Activated CD4-positive, alpha-beta T cell treated with anti-CD3 and anti-CD28 coated beads, Interleukin-2, amount 50 U/mL, for 16 hours (primary cell): ENCODE data around the gene SH3PXD2A.
A peak's percentile ranks its signal among the peaks of the same experiment; 100 is the strongest.
"Not testable (repeated sequence)": the region's sequence is repeated elsewhere in the genome, so short reads cannot be mapped to it uniquely, and the experiment has no call there.

Experiments used
- DNase-seq: peaks from one replicate; pipeline ENCODE4 v3.0.0-alpha.2; 2020

The SH3PXD2A gene

GRCh38 chr10:103616705-103617601 lies 238.4 kb downstream of the SH3PXD2A start:
- DNase-seq, result no peak

DNA sequence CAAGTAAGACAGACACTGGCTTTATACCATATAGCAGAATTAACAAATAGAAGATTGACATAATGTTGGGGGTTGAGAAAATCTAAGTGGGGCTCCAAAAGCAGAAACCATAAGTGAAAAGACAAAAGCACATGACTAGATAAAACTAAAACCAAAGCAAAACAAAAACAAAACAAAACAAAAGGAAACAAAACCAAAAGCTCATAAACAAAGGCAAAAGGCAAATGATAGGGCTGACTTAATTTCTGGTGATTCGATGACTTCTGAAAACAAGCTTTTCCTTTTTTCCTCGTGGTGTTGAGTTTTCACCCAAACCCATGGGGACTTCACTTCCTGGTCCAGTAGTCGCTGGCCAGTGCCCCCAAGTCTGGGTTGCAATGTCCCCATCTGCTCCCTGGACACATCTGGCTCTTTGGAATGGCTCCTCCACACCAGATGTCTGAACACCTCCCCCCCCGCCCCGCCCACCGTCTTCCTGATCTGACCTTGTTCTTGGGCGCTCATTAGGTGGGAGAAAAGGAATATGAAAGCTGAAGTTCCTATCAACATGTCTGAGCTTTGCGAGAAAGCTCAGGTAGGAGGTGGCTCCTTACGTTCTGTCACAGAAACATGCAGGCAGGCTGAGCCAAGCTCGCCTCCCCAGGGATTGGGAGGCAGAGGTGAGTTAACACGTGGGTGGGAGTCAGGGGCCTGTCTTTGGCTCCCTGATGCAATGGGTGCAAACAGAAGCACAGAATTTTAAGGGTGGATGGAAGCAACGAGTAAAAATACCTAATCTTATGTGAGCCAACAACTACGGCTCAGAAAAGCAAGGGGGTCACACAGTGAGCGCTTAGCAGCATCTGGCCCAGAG lies 240.8 kb downstream of the SH3PXD2A start:
- DNase-seq, result no peak

- DNase-seq, result no peak
These were observed 241.8 kb downstream of the SH3PXD2A start for GRCh38 chr10:103613616-103614015.

DNA sequence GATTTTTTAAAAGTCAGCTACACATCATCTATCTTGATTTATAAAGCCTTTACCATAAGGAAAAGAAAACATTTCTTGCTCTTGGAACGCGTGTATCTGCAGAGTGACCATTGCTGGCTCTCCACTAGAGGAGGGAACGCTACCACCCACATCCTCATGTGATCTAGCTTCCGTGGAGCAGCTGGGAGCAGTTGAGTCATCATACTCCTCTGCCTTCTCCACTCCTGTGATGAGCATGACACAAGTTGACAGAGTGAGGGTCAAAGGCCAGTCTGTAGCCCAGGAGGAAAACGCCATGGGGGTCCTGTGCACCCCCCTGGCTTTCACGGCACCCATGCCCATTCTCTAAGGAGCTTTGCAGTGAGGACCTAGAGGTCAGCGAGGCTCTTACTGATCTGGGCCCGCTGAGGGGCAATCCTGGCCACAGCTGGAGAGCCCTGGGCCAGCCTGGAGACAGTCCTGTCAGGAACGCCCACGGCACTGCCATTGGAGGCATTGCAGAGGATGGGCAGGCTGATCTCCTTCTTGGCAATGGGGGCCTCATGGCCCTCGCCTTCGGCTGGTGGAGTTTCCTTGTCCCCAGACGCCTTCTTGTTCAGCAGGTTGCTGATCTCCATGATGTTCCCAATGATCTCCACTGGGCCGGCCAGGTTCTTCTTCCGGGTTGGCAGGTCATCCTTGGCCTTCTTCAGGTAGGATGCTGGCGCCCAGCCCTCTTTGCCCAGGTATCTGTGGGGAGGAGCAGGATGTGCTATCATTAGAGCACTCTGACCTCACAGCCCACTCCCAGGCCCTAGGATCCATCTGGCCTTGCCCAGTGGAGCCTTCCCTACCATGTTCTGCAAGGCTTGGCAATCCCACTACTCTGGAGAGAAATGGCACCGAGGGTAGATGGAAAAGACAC lies 242.7 kb downstream of the SH3PXD2A start:
- no peak for DNase-seq

DNA sequence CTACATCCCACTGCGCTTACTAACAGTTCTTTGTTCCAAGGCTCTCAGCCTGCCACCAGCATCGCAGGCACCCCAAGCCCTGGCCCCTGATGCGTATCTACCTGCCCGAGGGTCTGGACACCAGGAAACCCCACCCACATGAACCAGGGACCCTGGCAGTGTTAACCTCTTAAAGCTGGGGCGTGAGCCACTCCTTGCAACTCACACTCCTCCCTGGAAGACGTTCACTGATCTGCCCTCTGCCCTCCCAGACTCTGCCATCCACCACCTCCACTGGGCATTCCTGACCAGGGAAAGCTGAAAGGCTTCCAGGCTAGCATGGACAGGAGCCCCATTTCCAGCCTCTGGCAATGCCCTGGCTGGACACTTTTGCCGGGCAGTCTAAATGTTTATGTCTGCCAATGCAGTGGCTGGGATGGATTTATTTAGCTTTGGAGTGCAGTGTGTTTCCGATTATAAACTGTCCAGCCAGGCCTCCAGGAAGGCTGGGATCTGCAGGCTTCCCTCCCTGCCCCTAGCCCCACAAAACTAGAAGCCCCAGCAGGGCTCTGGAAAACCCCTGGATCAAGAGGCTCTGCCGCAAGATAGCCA lies 244.4 kb downstream of the SH3PXD2A start:
- DNase-seq, result no peak

DNA sequence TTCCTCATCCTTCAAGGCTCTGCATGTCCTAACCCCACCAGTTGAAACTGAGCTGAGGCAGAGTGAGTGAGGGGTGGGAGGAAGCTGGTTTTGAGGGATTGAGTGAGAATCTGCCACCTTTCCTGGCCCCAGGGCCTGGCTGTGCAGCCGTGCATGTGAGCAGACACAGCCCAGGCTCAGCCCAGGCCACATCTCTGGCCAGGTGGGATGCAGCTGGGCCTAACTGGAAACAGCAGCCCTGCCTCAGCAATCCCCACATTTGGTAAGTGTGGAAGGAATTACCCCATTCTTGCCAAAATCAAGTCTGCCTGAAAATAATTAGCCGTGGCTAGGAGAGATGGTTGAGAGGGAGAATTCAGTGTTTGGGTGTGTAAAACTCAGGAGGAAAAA lies 245.3 kb downstream of the SH3PXD2A start:
- no peak for DNase-seq

DNA sequence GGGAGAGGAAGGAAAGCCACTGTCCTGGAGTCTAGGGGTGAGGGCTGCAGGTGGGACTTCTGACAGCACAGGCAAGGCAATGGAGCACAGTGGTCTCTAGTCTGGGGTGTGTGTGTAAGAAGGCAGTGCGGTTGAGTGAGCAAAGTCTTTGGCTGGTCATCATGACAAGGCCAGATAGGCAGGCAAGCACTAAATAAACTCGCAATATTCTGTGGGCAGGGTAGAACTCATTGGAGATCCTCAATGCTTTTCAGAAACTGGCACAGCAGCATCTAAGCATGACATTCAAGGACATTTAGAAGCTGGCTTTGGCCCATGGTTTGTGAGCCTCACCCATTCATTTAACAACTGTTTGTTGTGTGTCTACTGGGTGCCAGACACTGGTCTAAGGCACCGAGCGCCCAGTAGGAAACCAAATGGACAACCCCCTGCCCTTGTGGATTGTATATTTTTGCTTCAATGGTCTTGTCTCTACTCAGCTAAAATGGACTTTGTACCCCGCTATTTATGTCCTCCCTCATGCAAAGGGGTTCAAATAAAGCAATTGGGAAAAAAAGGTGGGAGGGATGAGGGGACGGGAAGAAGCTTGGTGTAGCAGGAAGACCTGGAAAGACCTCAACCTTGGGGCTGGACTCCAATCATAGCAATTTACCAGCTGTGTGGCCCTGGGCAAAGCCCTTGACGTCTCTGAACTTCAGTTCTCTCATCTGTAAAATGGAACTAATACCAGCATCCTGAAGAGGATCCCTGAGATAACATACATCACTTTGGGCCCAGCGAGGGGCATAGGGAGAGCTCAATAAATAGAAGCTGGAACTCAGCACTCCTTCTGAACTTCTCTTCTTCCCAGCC lies 245.9 kb downstream of the SH3PXD2A start:
- DNase-seq, result no peak

DNA sequence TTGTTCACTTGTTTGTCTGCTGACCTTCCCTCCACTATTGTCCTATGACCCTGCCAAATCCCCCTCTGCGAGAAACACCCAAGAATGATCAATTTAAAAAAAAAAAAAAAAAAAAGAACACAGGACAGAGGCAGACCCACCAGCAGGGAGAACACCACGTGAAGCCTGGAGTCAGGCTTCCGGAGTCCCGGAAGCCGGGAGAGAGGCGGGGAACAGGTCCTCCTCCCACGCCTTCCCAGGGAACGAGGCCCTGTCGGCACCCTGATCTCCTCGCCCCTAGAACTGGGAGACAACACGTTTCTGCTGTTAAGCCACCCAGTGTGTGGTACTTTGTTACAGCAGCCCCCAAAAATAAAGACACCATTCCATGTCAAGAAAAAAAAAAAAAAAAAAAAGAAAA lies 247.3 kb downstream of the SH3PXD2A start:
- not testable (repeated sequence) for DNase-seq

DNA sequence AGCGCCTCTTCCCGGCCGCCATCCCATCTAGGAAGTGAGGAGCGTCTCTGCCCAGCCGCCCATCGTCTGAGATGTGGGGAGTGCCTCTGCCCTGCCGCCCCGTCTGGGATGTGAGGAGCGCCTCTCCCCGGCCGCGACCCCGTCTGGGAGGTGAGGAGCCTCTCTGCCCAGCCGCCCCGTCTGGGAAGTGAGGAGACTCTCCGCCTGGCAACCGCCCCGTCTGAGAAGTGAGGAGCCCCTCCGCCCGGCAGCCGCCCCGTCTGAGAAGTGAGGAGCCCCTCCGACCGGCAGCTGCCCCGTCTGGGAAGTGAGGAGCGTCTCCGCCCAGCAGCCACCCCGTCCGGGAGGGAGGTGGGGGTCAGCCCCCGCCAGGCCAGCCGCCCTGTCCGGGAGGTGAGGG lies 248.3 kb downstream of the SH3PXD2A start:
- not testable (repeated sequence) for DNase-seq

DNA sequence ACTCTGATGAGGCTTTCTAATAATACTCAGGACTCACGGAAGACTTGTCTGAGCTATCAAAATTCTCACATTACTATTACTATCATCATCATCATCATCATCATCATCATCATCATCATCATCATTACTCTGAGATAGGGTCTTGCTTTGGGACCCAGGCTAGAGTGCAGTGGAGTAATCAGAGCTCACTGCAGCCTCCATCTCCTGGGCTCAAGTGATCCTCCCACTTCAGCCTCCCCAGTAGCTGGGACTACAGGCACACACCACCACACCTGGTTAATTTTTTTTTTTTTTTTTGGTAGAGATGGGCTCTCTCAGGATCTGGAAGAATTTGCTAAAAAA lies 249.3 kb downstream of the SH3PXD2A start:
- DNase-seq, result not testable (repeated sequence)

GRCh38 chr10:103605359-103606096 lies 249.8 kb downstream of the SH3PXD2A start:
- peak; percentile 34 for DNase-seq

- no peak for DNase-seq
These were observed 252.0 kb downstream of the SH3PXD2A start for GRCh38 chr10:103603382-103603781.

DNA sequence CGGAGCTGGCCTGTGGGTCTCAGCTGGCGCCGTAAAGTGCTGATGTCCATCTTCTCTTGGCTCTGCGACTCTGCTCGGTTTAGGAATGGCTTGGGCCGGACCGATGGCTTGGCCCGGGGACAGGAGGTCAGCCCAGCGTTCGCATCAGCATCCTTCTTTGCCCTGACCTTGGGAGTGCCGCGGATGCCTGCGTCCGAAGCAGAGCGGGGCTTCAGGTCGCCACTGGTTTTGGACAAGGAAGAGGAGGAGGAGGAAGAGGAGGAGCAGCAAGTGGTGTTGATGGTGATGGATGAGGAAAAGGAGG lies 252.6 kb downstream of the SH3PXD2A start:
- no peak for DNase-seq

DNA sequence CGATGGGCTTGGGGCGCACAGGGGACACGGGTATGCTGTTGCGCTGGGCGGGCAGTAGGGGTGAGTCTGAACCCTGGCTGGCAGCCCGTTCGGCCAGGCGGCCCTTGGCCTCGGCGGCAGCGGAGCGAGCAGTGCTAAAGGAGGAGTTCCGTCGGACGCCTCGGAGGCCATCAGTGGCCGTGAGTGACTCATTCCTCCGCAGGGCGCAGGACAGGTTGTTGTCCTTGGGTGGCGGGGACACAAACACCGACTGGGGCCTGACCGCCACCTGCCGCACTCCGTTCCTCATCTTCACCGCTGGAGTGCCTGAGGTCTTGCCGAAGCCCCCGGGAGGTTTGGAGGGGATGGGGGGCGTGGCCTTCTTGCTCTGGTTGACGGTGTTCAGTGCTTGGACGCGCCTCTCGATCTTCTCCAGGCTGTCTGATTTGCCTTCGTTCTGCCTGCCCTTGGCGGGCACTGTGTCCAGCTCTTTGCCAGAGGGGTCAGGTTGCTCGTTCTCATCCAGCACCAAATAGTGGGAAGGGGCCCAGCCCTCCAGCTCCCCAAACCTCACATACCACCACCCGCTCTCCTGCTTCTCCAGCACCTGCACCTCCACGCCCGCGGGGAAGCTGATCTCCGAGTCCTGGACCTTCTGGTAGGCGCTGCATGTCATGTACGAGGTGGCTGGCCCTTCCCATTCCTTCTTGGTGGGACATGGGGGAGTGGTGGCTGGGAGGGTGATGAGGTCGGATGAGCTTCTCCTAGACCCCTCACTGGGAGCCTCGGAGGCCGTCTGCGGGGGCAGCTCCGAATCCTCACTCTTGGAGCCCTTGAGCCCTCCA lies 253.1 kb downstream of the SH3PXD2A start:
- no peak for DNase-seq

DNA sequence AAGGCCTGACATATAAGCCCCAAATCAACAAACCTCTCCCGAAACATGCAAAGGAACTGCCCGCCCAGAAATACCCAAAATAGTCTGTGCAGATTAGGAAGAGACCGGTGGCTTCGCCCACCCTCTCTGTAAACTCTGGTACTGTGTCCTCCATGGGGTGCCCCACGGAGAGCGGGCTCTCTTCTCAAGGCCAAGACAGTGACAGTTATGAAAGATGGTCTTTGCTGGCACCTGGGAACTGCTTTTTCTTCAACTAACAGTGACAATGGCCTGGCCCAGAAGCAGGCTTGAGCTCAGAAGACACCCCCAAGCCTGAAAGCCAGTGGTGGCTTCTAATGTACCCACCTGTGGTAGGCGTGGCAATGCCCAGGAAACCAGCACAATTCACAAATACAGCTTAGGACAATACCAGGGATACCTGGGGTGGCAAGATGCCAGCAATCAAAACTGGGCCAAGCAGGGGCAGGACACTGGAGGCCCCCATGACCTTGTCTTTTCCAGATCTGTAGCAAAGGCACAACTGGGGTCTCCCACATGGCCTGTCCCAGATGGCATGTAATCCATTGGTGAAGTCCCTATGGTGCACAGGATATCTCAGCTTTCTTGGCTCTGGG lies 254.3 kb downstream of the SH3PXD2A start:
- no peak for DNase-seq

DNA sequence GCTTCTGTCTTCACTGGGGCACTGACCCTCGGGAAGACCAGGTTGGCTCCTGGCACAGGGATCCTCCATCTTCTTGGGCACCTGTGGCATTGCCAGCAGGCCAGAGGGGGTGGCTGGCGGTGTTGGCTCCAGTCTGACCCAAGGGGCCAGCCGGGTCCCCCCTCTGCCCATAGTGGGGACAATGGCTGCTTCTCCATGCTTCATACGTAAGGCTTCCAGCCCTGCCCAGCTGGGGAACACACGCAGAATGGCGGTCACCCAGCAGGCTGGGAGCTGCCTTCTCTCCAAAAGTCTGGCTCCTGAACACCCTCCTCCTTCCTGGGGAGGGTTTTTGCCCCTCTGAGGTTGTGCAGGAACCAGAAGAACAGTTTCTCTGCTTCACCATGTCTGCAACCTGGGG lies 255.1 kb downstream of the SH3PXD2A start:
- no peak for DNase-seq

DNA sequence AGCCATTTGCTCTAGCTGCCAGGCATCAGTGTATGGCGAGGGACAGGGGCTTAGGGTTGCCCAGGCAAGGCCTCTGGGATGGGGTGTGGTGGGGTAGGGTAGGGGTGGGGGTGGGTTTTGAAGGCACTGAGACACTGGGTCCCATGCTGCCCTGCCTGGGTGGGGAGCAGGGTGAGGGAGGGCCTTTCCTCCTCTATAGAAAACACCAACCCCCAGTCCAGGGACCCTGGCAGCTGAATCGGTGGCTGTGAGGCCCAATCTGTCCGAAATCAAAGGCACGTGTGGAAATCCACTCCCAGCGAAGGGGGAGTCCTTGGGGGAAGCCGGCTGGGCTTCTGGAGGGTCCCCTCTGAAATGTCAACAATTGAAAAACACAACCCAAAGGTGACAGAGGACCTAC lies 255.5 kb downstream of the SH3PXD2A start:
- DNase-seq, result no peak

DNA sequence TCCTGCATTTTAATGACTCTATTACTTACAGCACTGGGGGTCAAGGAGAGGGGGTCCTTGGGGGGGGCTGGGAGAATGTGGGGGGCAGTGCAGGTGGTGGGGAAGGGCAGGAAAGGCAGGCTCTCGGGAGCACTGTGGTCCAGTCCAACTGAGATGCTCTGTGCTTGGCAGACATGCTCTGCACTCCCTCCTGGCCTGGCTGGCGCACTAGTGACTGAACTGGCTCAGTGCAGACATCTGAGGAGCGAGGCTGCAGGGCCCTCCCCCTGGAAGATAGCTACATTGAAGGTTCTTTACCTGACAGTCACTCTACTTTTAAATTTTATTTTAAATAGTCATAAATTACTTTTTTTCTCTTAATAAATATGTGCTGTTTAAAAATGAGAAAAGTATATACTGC lies 256.2 kb downstream of the SH3PXD2A start:
- DNase-seq, result no peak

DNA sequence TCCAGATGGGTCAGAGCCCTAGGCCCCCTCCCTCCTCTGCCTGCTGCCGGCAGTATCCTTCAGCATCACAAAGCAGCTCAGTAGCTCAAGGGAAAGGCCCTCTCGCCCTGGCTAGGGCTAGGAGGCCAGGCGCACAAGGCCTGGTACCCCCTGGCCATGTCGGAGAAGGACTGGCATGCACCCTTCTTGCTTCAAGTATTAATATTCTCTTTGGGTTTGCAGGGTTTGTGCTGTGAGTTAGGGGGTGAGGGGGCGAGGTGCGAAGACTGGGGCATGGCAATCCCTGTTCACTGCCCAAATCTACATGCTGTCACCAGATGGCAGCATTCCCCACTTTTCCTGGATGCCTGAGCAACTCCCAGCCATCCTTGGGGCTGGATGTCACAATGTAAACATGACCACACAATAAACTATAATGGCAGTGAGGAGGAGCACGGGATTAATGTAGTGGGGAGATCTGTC lies 256.7 kb downstream of the SH3PXD2A start:
- DNase-seq, result peak; percentile 8

DNA sequence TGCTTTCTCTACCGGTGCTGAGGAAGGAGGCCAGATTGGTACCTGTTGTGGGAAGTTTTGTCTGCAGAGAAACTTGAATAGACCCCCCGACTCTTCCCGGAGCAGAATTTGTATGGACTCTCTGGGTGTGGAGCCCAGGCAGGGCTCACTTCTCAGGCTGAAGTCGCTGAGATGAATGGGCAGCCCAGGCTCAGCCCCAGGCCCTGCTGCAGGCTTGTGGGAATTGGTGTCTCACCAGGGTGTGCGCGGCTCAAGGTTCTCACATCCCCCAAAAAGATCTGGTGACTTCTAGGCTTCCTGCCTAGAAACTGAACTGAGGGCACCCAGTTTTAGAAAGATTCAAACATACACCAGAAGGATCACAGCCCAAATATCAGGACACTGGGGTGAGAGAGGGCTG lies 258.4 kb downstream of the SH3PXD2A start:
- no peak for DNase-seq
